HepG2 (cell line): ENCODE data around the gene CAB39. TPM values are rescaled to one million over a fixed set of nuclear protein-coding genes. Genes with fewer than 3 reads are reported as not detected.

Source experiments
- CENPT ChIP-seq: sonication (generic); formaldehyde crosslinking; IDR thresholded peaks from 2 replicates; pipeline ENCODE4 v1.8.0; 2022; ENCODE audit warnings: low read depth, mild to moderate bottlenecking, moderate library complexity, missing genetic modification reagents
- ETV5 ChIP-seq: IDR thresholded peaks from 2 replicates; pipeline ENCODE4 v1.6.1; 2018; ENCODE audit warnings: missing biosample characterization, missing genetic modification reagents, inconsistent platforms, borderline replicate concordance
- HDAC2 ChIP-seq: sonication (generic); formaldehyde crosslinking; IDR thresholded peaks from 2 replicates; pipeline ENCODE4 v1.4.0; 2020; ENCODE audit warnings: missing genetic modification reagents
- HNF4A ChIP-seq: sonication (generic); formaldehyde crosslinking; IDR thresholded peaks from 2 replicates; pipeline ENCODE4 v1.4.0; 2020; ENCODE audit warnings: missing genetic modification reagents
- IRF2 ChIP-seq: IDR thresholded peaks from 2 replicates; pipeline ENCODE4 v1.6.1; 2018; ENCODE audit warnings: missing genetic modification reagents, missing compliant biosample characterization
- MAFF ChIP-seq: IDR thresholded peaks from 2 replicates; pipeline ENCODE4 v1.6.1; 2011; ENCODE audit warnings: low read depth, low read length, improper control_type of control experiment
- PPARG ChIP-seq: conservative IDR thresholded peaks from 2 replicates; pipeline ENCODE4 v1.6.1; 2016; ENCODE audit warnings: missing biosample characterization, missing genetic modification reagents
- REPIN1 ChIP-seq: sonication (generic); formaldehyde crosslinking; IDR thresholded peaks from 2 replicates; pipeline ENCODE4 v1.8.0; 2022; ENCODE audit warnings: missing genetic modification reagents, low read depth, mild to moderate bottlenecking, borderline replicate concordance
- RXRB ChIP-seq: IDR thresholded peaks from 2 replicates; pipeline ENCODE4 v1.6.1; 2016; ENCODE audit warnings: borderline replicate concordance, missing genetic modification reagents, missing compliant biosample characterization
- SAP130 ChIP-seq: IDR thresholded peaks from 2 replicates; pipeline ENCODE4 v1.6.1; 2016; ENCODE audit warnings: low read depth
- SOX5 ChIP-seq: IDR thresholded peaks from 2 replicates; pipeline ENCODE4 v1.6.1; 2016; ENCODE audit warnings: borderline replicate concordance
- SOX6 ChIP-seq, 2 experiments: fragments of 450-650 bp in 1 of 2; sonication (generic) in 1 of 2; formaldehyde crosslinking in 1 of 2; IDR thresholded peaks; 2 replicates each; pipeline versions ENCODE4 v1.4.0 to v1.6.1; 2017 to 2020; ENCODE audit warnings: antibody characterized with exemption in 1 of 2, mild to moderate bottlenecking in 1 of 2, missing genetic modification reagents in 1 of 2
- SP5 ChIP-seq: IDR thresholded peaks from 2 replicates; pipeline ENCODE4 v1.6.1; 2016; ENCODE audit warnings: low read depth, borderline replicate concordance
- TCF7 ChIP-seq: sonication (generic); IDR thresholded peaks from 2 replicates; pipeline ENCODE4 v1.6.1; 2016; ENCODE audit warnings: antibody characterized with exemption, low read depth
- ZNF644 ChIP-seq: IDR thresholded peaks from 2 replicates; pipeline ENCODE4 v1.6.1; 2016; ENCODE audit warnings: low read depth
- polyA plus RNA-seq, 8 experiments: library from polyadenylated mRNA; depleted of rRNA in 3 of 8; stranded (reverse) in 7 of 8; unstranded in 1 of 8; fragments of >200 nt; fragmentation: Illumina TruSeq in 4 of 8; extraction: Trizol in 4 of 8; gene quantifications; 2 replicates each; pipeline versions ENCODE4 v1.2.1 to v1.2.3, GENCODE V29; 2011 to 2016; ENCODE audit warnings: low read depth in 4 of 8, missing spikeins in 1 of 8, mixed read lengths in 1 of 8; ENCODE audit not compliant: insufficient read depth in 1 of 8
- total RNA-seq, 5 experiments: library from RNA; depleted of rRNA; stranded (reverse); fragments of >200 nt; fragmentation: Illumina TruSeq; extraction: Trizol; gene quantifications; 2 replicates each; pipeline ENCODE4 v1.2.3, GENCODE V29; 2016; ENCODE audit warnings: low read depth in 1 of 5
- TF ChIP-seq, protein P1 (sequence below): sonication (generic); formaldehyde crosslinking; IDR thresholded peaks from 2 replicates; pipeline ENCODE4 v1.4.0; 2020; ENCODE audit warnings: missing genetic modification reagents
- TF ChIP-seq, protein P2 (sequence below): sonication (generic); formaldehyde crosslinking; IDR thresholded peaks from 2 replicates; pipeline ENCODE4 v1.4.0; 2020; ENCODE audit warnings: mild to moderate bottlenecking, missing genetic modification reagents, borderline replicate concordance
- TF ChIP-seq, protein P3 (sequence below): IDR thresholded peaks from 2 replicates; pipeline ENCODE4 v1.4.0; 2020; ENCODE audit warnings: mild to moderate bottlenecking, missing genetic modification reagents
- TF ChIP-seq, protein P4 (sequence below): sonication (generic); formaldehyde crosslinking; IDR thresholded peaks from 2 replicates; pipeline ENCODE4 v1.8.0; 2022; ENCODE audit warnings: missing genetic modification reagents, low read depth, mild to moderate bottlenecking, borderline replicate concordance

CAB39 gene
- total and polyA plus RNA-seq, 2 of the 13 experiments (the other 11 are each of a cell fraction or from before 2014, with no cell fraction given) = 19.3 to 45.3 TPM

DNA sequence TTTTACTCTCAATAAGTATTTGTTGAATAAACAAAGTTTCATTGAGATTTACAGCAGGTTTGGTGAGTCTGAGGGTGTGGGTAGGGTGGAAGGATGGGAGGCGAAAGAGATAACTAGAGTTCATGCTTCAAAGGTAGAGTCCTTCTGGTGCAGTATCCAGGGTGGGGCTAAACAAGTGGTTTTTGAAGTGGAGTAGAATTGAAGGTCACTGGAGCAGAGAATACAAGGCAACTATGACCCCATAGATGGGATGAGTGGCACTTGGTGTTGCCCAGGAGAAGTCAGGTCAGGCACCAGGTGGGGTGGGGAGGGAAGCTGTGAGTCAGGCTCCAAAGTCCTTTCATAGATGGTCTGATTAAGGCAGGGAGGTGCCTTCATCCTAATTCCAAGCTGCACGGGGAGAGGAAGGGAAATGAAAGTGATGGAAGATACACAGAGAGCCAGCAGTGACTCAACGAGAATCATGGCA is 6.6 kb upstream of the CAB39 start (continued):
- TF ChIP-seq SAP130 (CRISPR knock-in tag) = peak; percentile 64
- no peak for TF ChIP-seq SOX6 (IDR thresholded peaks at IDR 0.05)
- TF ChIP-seq SOX6 (CRISPR knock-in tag; IDR thresholded peaks at IDR 0.05) = 0 out of 2 replicates have a peak, but pooled peaks have one; percentile 31
- TF ChIP-seq, protein P1, sequence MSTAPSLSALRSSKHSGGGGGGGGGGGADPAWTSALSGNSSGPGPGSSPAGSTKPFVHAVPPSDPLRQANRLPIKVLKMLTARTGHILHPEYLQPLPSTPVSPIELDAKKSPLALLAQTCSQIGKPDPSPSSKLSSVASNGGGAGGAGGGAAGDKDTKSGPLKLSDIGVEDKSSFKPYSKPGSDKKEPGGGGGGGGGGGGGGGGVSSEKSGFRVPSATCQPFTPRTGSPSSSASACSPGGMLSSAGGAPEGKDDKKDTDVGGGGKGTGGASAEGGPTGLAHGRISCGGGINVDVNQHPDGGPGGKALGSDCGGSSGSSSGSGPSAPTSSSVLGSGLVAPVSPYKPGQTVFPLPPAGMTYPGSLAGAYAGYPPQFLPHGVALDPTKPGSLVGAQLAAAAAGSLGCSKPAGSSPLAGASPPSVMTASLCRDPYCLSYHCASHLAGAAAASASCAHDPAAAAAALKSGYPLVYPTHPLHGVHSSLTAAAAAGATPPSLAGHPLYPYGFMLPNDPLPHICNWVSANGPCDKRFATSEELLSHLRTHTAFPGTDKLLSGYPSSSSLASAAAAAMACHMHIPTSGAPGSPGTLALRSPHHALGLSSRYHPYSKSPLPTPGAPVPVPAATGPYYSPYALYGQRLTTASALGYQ (CRISPR knock-in tag) = peak; percentile 34; the same call in 1 of the 2 replicates
- TF ChIP-seq RXRB = peak; percentile 57; the same call in 1 of the 2 replicates
- peak; percentile 83 for TF ChIP-seq TCF7
- TF ChIP-seq, protein P2, sequence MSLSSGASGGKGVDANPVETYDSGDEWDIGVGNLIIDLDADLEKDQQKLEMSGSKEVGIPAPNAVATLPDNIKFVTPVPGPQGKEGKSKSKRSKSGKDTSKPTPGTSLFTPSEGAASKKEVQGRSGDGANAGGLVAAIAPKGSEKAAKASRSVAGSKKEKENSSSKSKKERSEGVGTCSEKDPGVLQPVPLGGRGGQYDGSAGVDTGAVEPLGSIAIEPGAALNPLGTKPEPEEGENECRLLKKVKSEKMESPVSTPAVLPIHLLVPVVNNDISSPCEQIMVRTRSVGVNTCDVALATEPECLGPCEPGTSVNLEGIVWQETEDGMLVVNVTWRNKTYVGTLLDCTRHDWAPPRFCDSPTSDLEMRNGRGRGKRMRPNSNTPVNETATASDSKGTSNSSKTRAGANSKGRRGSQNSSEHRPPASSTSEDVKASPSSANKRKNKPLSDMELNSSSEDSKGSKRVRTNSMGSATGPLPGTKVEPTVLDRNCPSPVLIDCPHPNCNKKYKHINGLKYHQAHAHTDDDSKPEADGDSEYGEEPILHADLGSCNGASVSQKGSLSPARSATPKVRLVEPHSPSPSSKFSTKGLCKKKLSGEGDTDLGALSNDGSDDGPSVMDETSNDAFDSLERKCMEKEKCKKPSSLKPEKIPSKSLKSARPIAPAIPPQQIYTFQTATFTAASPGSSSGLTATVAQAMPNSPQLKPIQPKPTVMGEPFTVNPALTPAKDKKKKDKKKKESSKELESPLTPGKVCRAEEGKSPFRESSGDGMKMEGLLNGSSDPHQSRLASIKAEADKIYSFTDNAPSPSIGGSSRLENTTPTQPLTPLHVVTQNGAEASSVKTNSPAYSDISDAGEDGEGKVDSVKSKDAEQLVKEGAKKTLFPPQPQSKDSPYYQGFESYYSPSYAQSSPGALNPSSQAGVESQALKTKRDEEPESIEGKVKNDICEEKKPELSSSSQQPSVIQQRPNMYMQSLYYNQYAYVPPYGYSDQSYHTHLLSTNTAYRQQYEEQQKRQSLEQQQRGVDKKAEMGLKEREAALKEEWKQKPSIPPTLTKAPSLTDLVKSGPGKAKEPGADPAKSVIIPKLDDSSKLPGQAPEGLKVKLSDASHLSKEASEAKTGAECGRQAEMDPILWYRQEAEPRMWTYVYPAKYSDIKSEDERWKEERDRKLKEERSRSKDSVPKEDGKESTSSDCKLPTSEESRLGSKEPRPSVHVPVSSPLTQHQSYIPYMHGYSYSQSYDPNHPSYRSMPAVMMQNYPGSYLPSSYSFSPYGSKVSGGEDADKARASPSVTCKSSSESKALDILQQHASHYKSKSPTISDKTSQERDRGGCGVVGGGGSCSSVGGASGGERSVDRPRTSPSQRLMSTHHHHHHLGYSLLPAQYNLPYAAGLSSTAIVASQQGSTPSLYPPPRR (CRISPR knock-in tag) = peak; percentile 56; the same call in 1 of the 2 replicates
- TF ChIP-seq, protein P3, sequence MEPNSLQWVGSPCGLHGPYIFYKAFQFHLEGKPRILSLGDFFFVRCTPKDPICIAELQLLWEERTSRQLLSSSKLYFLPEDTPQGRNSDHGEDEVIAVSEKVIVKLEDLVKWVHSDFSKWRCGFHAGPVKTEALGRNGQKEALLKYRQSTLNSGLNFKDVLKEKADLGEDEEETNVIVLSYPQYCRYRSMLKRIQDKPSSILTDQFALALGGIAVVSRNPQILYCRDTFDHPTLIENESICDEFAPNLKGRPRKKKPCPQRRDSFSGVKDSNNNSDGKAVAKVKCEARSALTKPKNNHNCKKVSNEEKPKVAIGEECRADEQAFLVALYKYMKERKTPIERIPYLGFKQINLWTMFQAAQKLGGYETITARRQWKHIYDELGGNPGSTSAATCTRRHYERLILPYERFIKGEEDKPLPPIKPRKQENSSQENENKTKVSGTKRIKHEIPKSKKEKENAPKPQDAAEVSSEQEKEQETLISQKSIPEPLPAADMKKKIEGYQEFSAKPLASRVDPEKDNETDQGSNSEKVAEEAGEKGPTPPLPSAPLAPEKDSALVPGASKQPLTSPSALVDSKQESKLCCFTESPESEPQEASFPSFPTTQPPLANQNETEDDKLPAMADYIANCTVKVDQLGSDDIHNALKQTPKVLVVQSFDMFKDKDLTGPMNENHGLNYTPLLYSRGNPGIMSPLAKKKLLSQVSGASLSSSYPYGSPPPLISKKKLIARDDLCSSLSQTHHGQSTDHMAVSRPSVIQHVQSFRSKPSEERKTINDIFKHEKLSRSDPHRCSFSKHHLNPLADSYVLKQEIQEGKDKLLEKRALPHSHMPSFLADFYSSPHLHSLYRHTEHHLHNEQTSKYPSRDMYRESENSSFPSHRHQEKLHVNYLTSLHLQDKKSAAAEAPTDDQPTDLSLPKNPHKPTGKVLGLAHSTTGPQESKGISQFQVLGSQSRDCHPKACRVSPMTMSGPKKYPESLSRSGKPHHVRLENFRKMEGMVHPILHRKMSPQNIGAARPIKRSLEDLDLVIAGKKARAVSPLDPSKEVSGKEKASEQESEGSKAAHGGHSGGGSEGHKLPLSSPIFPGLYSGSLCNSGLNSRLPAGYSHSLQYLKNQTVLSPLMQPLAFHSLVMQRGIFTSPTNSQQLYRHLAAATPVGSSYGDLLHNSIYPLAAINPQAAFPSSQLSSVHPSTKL (CRISPR knock-in tag) = peak; percentile 93
- peak; percentile 51; the same call in 1 of the 2 replicates for TF ChIP-seq SOX5 (CRISPR knock-in tag)
- 0 out of 2 replicates have a peak, but pooled peaks have one; percentile 14 for TF ChIP-seq IRF2
- TF ChIP-seq HNF4A (CRISPR knock-in tag) = peak; percentile 75
- TF ChIP-seq PPARG (CRISPR knock-in tag) = 0 out of 2 replicates have a peak, but pooled peaks have one; percentile 34
- TF ChIP-seq, protein P4, sequence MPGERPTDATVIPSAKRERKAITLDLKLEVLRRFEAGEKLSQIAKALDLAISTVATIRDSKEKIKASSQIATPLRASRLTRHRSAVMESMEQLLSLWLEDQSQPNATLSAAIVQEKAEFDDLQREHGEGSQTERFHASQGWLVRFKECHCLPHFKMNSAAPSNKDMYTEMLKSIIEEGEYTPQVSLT = no peak
- TF ChIP-seq ZNF644 (CRISPR knock-in tag) = peak; percentile 63; the same call in 1 of the 2 replicates
- peak; percentile 43; the same call in 1 of the 2 replicates for TF ChIP-seq ETV5 (CRISPR knock-in tag)
- peak; percentile 81; the same call in 1 of the 2 replicates for TF ChIP-seq SP5
- TF ChIP-seq MAFF = no peak
- TF ChIP-seq HDAC2 (CRISPR knock-in tag) = peak; percentile 54
- TF ChIP-seq CENPT (CRISPR knock-in tag) = no peak
- TF ChIP-seq REPIN1 (CRISPR knock-in tag) = no peak
